HAP-1 (cell line): ENCODE data around the gene RAI2.
A peak's percentile ranks its signal among the peaks of the same experiment; 100 is the strongest.
"Not testable (repeated sequence)": the region's sequence is repeated elsewhere in the genome, so short reads cannot be mapped to it uniquely, and the experiment has no call there.

ENCODE experiments used
- DNase-seq, 2 experiments: peaks; one replicate each; pipeline ENCODE4 v3.0.0-alpha.2; 2016 to 2020; ENCODE audit warnings: low spot score in 2 of 2
- H3K27me3 ChIP-seq: fragments of 250-450 bp; sonication (Bioruptor Pico); 2 replicates; pipeline ENCODE4 v1.5.1; 2020; ENCODE audit warnings: low read depth, mild to moderate bottlenecking, moderate library complexity
- H3K36me3 ChIP-seq: fragments of 250-450 bp; sonication (Bioruptor Pico); replicated peaks from 2 replicates; pipeline ENCODE4 v1.5.1; 2020; ENCODE audit warnings: mild to moderate bottlenecking
- H3K4me1 ChIP-seq: fragments of 250-450 bp; sonication (Bioruptor Pico); 2 replicates; pipeline ENCODE4 v1.5.1; 2020; ENCODE audit warnings: mild to moderate bottlenecking
- H3K4me3 ChIP-seq: fragments of 250-450 bp; sonication (Bioruptor Pico); 2 replicates; pipeline ENCODE4 v1.5.1; 2020; ENCODE audit warnings: mild to moderate bottlenecking, moderate library complexity
- H3K9me3 ChIP-seq: fragments of 250-450 bp; sonication (Bioruptor Pico); 2 replicates; pipeline ENCODE4 v1.5.1; 2020; ENCODE audit warnings: mild to moderate bottlenecking, moderate library complexity
- in situ Hi-C: fragments of 300-500 bp; cut with MboI; formaldehyde crosslinking; loops from 3 replicates; pipeline ENCODE4 v1.14.3; 2020; ENCODE audit warnings: low sequenced_read_pairs, inconsistent platforms, mixed read lengths

RAI2 gene

GRCh38 chrX:17788439-17788838 is 72.7 kb downstream of the RAI2 start:
- no peaks in the 10 kb centered on the region for H3K9me3 ChIP-seq
- no peaks in the 10 kb centered on the region for H3K36me3 ChIP-seq
- H3K4me1 ChIP-seq = peaks cover 3% of the 10 kb centered on the region; the same call in 1 of the 2 replicates
- in situ Hi-C loops = no loop called here
- DNase-seq = peak; percentile 54 to 71
- H3K4me3 ChIP-seq = no peak overlapping the region
- no peaks in the 10 kb centered on the region for H3K27me3 ChIP-seq

GRCh38 chrX:17787557-17787956 is 73.5 kb downstream of the RAI2 start:
- in situ Hi-C loops = no loop called here
- DNase-seq = no peak
- H3K4me1 ChIP-seq = peaks cover 3% of the 10 kb centered on the region; the same call in 1 of the 2 replicates
- H3K9me3 ChIP-seq = no peaks in the 10 kb centered on the region
- H3K27me3 ChIP-seq = no peaks in the 10 kb centered on the region
- H3K36me3 ChIP-seq = no peaks in the 10 kb centered on the region
- H3K4me3 ChIP-seq = no peak overlapping the region

DNA sequence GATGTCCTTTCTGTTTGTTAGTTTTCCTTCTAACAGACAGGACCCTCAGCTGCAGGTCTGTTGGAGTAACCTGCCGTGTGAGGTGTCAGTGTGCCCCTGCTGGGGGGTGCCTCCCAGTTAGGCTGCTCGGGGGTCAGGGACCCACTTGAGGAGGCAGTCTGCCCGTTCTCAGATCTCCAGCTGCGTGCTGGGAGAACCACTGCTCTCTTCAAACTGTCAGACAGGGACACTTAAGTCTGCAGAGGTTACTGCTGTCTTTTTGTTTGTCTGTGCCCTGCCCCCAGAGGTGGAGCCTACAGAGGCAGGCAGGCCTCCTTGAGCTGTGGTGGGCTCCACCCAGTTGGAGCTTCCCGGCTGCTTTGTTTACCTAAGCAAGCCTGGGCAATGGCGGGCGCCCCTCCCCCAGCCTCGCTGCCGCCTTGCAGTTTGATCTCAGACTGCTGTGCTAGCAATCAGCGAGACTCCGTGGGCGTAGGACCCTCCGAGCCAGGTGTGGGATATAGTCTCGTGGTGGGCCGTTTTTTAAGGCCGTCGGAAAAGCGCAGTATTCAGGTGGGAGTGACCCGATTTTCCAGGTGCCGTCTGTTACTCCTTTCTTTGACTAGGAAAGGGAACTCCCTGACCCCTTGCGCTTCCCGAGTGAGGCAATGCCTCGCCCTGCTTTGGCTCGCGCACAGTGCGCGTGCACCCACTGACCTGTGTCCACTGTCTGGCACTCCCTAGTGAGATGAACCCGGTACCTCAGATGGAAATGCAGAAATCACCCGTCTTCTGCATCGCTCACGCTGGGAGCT is 74.3 kb downstream of the RAI2 start:
- H3K27me3 ChIP-seq, H3K4me1 ChIP-seq, H3K36me3 ChIP-seq, in situ Hi-C loops, H3K9me3 ChIP-seq, DNase-seq: not testable (repeated sequence)
- peak overlapping the region; percentile 6; the same call in 1 of the 2 replicates for H3K4me3 ChIP-seq

DNA sequence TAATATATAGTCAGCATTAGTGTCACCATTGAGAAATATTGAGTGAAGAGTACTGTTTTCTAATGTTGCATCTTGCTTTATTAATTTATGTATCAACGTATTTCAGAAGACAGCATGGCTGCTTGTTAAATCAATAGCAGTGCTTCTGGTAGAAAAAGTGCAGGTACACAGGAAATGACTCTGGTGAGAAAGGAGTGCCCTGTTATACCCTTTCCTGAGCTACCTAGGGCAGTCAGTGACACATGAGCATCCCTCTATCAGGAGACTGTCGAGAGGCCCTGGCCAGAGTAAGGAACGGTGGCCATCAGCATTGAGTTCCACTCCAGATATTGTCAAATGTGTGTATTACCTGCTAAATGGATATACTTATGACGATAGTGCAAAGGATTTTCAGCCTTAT is 81.7 kb downstream of the RAI2 start:
- Histone ChIP-seq H3K4me3 (no peak overlapping the region), H3K4me1 (no peaks in the 10 kb centered on the region), H3K9me3 (no peaks in the 10 kb centered on the region), H3K36me3 (no peaks in the 10 kb centered on the region), H3K27me3 (0 out of 2 replicates have a peak, but pooled peaks cover 9% of the 10 kb centered on the region)
- in situ Hi-C loops = no loop called here
- DNase-seq = no peak

- no peak for DNase-seq
- Histone ChIP-seq H3K4me3 (no peak overlapping the region), H3K4me1 (no peaks in the 10 kb centered on the region), H3K9me3 (no peaks in the 10 kb centered on the region), H3K27me3 (0 out of 2 replicates have a peak, but pooled peaks cover 9% of the 10 kb centered on the region), H3K36me3 (no peaks in the 10 kb centered on the region)
- in situ Hi-C loops = no loop called here
Observed at GRCh38 chrX:17778997-17779396, 82.1 kb downstream of the RAI2 start.

DNA sequence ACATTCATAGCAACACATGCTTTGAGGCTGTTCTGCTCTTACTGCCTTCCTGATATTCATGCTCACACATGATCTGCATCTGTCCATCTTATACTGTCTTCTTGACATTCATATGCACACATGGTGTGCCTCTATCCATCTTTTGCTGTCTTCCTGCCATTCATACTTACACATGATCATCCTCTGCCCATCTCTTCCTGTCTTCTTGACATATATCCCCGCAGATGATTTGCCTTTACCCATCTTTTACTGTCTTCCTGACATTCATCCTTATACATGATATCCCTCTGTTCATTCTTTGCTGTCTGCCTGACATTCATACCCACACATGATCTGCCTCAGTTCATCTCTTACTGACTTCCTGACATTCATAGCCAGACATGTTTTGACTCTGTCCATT is 87.0 kb downstream of the RAI2 start:
- Histone ChIP-seq H3K9me3 (no peaks in the 10 kb centered on the region), H3K36me3 (no peaks in the 10 kb centered on the region), H3K27me3 (peaks cover 21% of the 10 kb centered on the region), H3K4me1 (no peaks in the 10 kb centered on the region), H3K4me3 (no peak overlapping the region)
- no peak for DNase-seq
- in situ Hi-C loops = no loop called here

DNA sequence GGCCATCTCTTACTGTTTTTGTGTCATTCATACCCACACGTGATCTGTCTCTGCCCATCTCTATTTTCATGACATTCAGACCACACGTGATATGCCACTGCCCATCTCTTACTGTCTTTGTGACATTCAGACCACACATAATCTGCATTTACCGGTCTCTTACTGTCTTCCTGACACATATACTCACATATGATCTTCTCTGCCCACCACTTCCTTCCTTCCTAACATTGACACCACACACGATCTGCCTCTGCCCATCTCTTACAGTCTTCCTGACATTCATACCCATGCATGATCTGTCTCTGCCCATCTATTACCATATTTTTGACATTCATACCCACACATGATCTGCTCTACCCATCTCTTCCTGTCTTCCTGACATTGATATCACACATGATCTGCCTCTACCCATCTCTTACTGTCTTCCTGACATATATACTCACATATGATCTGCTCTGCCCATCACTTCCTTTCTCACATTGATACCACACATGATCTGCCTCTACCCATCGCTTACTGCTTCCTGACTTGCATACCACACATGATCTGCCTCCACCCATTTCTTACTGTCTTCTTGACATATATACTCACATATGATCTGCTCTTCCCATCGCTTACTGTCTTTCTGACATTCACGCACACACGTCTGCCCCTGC is 87.7 kb downstream of the RAI2 start:
- in situ Hi-C loops = no loop called here
- peaks cover 19% of the 10 kb centered on the region for H3K27me3 ChIP-seq
- no peaks in the 10 kb centered on the region for H3K9me3 ChIP-seq
- H3K4me3 ChIP-seq = no peak overlapping the region
- no peaks in the 10 kb centered on the region for H3K36me3 ChIP-seq
- no peak for DNase-seq
- H3K4me1 ChIP-seq = no peaks in the 10 kb centered on the region

DNA sequence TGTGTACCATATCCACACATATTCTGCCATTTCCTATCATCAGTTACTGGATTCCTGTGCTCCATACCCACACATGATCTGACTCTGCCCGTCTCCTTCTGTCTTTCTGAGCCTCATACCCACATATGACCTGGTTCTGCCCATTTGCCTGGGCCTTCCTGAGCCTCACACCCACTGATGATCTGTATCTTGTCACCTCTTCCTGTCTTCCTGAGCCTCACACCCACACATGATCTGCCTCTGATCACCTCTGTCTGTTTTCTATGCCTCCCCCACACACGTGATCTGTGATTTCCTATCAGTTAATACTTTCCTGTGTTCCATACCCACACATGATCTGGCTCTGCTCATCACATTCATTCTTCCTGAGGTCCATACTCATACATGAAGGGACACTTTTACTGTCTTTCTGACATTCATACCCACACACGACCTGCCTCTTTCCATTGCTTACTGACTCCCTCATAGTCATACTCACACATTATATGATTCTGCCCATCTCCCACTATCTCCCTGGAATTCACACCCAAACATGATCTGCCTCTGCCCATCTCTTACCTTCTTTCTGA is 91.3 kb downstream of the RAI2 start:
- Histone ChIP-seq H3K36me3 (no peaks in the 10 kb centered on the region), H3K27me3 (peaks cover 19% of the 10 kb centered on the region), H3K9me3 (no peaks in the 10 kb centered on the region), H3K4me1 (no peaks in the 10 kb centered on the region), H3K4me3 (no peak overlapping the region)
- no peak for DNase-seq
- in situ Hi-C loops = no loop called here

GRCh38 chrX:17768997-17769396 is 92.1 kb downstream of the RAI2 start:
- no peak for DNase-seq
- Histone ChIP-seq H3K4me3 (no peak overlapping the region), H3K9me3 (no peaks in the 10 kb centered on the region), H3K27me3 (peaks cover 21% of the 10 kb centered on the region), H3K4me1 (no peaks in the 10 kb centered on the region), H3K36me3 (no peaks in the 10 kb centered on the region)
- in situ Hi-C loops = no loop called here

- Histone ChIP-seq H3K36me3 (no peaks in the 10 kb centered on the region), H3K4me3 (no peak overlapping the region), H3K4me1 (no peaks in the 10 kb centered on the region), H3K9me3 (no peaks in the 10 kb centered on the region), H3K27me3 (peaks cover 14% of the 10 kb centered on the region)
- in situ Hi-C loops = no loop called here
- DNase-seq = no peak
Observed at GRCh38 chrX:17767734-17768133, 93.4 kb downstream of the RAI2 start.

DNA sequence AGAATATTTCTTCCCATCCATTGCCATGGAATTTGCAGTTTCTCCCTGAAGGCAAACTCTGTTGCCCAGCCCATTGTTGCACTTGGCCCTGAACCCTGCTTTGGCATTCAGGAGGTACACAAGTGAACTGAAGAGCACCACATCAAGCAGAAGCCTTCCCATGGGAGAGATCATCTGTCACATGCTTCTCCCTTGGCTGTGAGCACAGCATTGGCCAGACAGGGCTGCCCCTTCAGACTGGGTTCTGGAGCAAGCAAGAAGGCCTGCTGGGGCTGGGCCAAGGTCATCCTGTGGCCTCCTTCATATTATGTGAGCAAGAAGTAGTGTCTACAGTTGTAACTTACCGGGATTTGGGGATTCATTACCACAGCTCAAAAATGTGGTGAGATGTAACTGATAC is 101.1 kb downstream of the RAI2 start:
- in situ Hi-C loops = no loop called here
- H3K9me3 ChIP-seq = no peaks in the 10 kb centered on the region
- H3K4me3 ChIP-seq = no peak overlapping the region
- H3K4me1 ChIP-seq = no peaks in the 10 kb centered on the region
- no peaks in the 10 kb centered on the region for H3K36me3 ChIP-seq
- no peak for DNase-seq
- 0 out of 2 replicates have a peak, but pooled peaks cover 2% of the 10 kb centered on the region for H3K27me3 ChIP-seq

GRCh38 chrX:17758382-17758781 is 102.7 kb downstream of the RAI2 start:
- in situ Hi-C loops = no loop called here
- no peaks in the 10 kb centered on the region for H3K27me3 ChIP-seq
- H3K36me3 ChIP-seq = 0 out of 2 replicates have a peak, but pooled peaks cover 4% of the 10 kb centered on the region
- H3K4me1 ChIP-seq = no peaks in the 10 kb centered on the region
- H3K4me3 ChIP-seq = no peak overlapping the region
- H3K9me3 ChIP-seq = no peaks in the 10 kb centered on the region
- no peak for DNase-seq

DNA sequence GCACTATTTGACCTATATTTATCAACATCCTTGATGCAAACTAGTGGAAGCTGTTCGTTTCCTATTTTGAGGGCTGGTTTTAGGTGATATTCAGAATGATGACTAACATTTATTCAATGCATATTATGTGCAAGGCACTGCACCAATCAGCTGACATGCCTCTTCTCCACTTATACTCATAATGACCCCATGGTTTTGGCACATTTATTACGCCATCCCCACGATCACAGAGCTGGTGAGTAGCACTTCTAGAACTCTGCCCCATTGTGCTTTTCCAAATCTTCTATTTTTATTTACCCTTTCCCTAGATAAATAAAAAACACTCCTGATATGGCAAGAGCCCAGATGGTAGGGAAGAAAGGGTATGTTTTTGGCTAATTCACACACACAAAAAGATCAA is 110.7 kb downstream of the RAI2 start:
- H3K9me3 ChIP-seq = no peaks in the 10 kb centered on the region
- H3K36me3 ChIP-seq = peaks cover 37% of the 10 kb centered on the region
- H3K4me3 ChIP-seq = no peak overlapping the region
- in situ Hi-C loops = no loop called here
- no peaks in the 10 kb centered on the region for H3K4me1 ChIP-seq
- no peaks in the 10 kb centered on the region for H3K27me3 ChIP-seq
- DNase-seq = no peak
